ENCODE measurements around the gene DNASE1. TPM values are rescaled to one million over a fixed set of nuclear protein-coding genes. Genes with fewer than 3 reads are reported as not detected.
"Not testable (repeated sequence)": the region's sequence is repeated elsewhere in the genome, so short reads cannot be mapped to it uniquely, and the experiment has no call there.

The DNASE1 gene
- polyA plus RNA-seq, 1 experiment = 10.9 TPM

- peaks cover 28% of the 10 kb centered on the region for H3K36me3 ChIP-seq (ENCODE audit: control insufficient read depth, insufficient read depth, low read length)
- TF ChIP-seq, protein P1, sequence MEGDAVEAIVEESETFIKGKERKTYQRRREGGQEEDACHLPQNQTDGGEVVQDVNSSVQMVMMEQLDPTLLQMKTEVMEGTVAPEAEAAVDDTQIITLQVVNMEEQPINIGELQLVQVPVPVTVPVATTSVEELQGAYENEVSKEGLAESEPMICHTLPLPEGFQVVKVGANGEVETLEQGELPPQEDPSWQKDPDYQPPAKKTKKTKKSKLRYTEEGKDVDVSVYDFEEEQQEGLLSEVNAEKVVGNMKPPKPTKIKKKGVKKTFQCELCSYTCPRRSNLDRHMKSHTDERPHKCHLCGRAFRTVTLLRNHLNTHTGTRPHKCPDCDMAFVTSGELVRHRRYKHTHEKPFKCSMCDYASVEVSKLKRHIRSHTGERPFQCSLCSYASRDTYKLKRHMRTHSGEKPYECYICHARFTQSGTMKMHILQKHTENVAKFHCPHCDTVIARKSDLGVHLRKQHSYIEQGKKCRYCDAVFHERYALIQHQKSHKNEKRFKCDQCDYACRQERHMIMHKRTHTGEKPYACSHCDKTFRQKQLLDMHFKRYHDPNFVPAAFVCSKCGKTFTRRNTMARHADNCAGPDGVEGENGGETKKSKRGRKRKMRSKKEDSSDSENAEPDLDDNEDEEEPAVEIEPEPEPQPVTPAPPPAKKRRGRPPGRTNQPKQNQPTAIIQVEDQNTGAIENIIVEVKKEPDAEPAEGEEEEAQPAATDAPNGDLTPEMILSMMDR (IDR thresholded peaks at IDR 0.05; ENCODE audit: insufficient read depth, low read depth, low read length) = no peak
- ChIA-PET POLR2A (no interaction called here), CTCF (interaction anchor here (0.8 to 1.2 kb wide), 4 partner anchors 9 to 247 kb away, joined by 3 to 4 read pairs (median 3); no protein-coding TSS in a partner anchor)
- DNase-seq (ENCODE audit: low read depth) = no peak
- H3K4me3 ChIP-seq (ENCODE audit: low read depth, low read length) = no peak overlapping the region
- no peaks in the 10 kb centered on the region for H3K27me3 ChIP-seq (ENCODE audit: control insufficient read depth, insufficient read depth, low read length)
Measured at GRCh38 chr16:3655396-3656159, 1.1 kb downstream of the DNASE1 start.

GRCh38 chr16:3656160-3656490 is 1.6 kb downstream of the DNASE1 start:
- DNase-seq (ENCODE audit: low read depth); H3K4me3 ChIP-seq (ENCODE audit: low read depth, low read length); H3K27me3 ChIP-seq (ENCODE audit: control insufficient read depth, insufficient read depth, low read length); POLR2A ChIA-PET: not testable (repeated sequence)
- CTCF ChIA-PET = interaction anchor here (1.2 kb wide), 1 partner anchor 246 kb away, joined by 3 read pairs; no protein-coding TSS in a partner anchor
- peaks cover 28% of the 10 kb centered on the region for H3K36me3 ChIP-seq (ENCODE audit: control insufficient read depth, insufficient read depth, low read length)

DNA sequence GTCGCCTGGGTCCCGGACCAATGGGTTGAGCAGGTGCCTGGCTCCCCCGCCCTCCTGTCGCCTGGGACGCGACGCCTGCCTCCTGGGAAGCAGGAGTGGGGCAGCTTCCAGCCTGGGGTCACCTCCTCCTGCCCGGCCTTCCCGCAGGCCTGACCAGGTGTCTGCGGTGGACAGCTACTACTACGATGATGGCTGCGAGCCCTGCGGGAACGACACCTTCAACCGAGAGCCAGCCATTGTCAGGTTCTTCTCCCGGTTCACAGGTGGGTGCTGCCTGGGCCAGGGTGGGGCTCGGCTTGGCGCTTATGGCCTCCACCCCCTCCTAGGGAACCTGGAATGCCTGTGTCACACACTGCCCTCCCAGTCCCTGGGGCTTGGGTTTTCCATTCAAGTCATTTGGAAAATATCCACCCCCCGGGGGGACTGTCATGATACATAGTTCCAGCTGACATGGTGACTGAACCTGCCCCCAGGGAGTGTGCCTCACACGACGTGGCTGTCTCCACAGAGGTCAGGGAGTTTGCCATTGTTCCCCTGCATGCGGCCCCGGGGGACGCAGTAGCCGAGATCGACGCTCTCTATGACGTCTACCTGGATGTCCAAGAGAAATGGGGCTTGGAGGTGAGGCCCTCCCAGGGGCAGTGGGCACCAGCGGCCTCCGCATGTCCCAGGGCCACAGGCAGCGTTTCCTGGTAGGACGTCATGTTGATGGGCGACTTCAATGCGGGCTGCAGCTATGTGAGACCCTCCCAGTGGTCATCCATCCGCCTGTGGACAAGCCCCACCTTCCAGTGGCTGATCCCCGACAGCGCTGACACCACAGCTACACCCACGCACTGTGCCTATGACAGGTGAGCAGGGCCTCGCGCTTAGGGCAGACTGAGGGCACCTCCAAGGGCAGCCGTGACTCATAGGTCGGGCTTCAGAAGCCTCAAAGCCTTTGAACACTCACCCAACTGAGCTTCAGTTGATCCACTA is 2.3 kb downstream of the DNASE1 start:
- POLR2A ChIA-PET = no interaction called here
- H3K4me3 ChIP-seq (ENCODE audit: low read depth, low read length) = no peak overlapping the region
- no peaks in the 10 kb centered on the region for H3K27me3 ChIP-seq (ENCODE audit: control insufficient read depth, insufficient read depth, low read length)
- no peak for DNase-seq (ENCODE audit: low read depth)
- TF ChIP-seq, protein P1 (IDR thresholded peaks at IDR 0.05; ENCODE audit: insufficient read depth, low read depth, low read length) = no peak
- peaks cover 33% of the 10 kb centered on the region for H3K36me3 ChIP-seq (ENCODE audit: control insufficient read depth, insufficient read depth, low read length)
- CTCF ChIA-PET = interaction anchor here (1.2 to 1.5 kb wide), 2 partner anchors 34 to 246 kb away, joined by 3 to 5 read pairs; no protein-coding TSS in a partner anchor

DNA sequence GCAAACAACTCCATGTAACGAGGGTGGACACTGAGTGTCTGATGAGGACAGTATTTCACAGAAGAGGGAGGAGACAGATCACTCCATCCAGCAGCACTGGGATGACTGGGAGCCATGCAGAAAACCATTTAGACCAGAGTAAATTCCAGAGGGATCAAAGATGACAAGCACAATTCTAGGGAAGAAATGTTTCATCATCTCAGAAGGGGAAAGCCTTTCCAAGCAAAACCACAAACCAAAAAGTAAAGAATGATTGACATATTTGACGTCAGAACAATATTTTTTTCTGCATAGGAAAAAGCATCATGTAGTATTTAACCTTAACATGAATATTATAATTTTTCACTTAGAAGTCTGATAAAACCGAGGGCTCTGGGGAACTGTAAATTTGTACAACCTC is 4.8 kb downstream of the DNASE1 start:
- no peak for DNase-seq (ENCODE audit: low read depth)
- CTCF ChIA-PET = interaction anchor here (1.2 kb wide), 1 partner anchor 12 kb away, joined by 3 read pairs; no protein-coding TSS in a partner anchor

DNA sequence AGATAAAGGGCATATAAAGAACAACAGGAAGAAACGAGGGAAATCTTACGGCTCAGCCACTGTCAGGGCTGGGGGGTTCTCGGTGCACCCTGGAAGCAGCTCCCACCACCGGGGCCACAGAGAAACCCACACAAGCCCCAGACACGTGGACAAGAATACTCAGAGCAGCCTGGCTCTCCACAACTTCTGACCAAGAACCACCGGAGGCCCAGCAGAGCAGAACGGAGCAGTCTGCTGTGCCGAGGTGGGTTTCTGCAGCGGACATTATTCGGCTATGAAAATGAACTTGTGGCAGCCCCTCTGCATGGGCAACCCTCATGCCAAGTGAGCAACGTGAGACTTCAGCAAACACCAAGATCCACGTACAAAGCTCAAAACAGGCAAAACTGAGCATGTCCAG is 6.8 kb downstream of the DNASE1 start:
- peaks cover 35% of the 10 kb centered on the region for H3K36me3 ChIP-seq (ENCODE audit: control insufficient read depth, insufficient read depth, low read length)
- POLR2A ChIA-PET = no interaction called here
- H3K27me3 ChIP-seq (ENCODE audit: control insufficient read depth, insufficient read depth, low read length) = no peaks in the 10 kb centered on the region
- no peak for DNase-seq (ENCODE audit: low read depth)
- H3K4me3 ChIP-seq (ENCODE audit: low read depth, low read length) = no peak overlapping the region
- CTCF ChIA-PET = no interaction called here
- TF ChIP-seq, protein P1 (IDR thresholded peaks at IDR 0.05; ENCODE audit: insufficient read depth, low read depth, low read length) = no peak

More for the DNA sequence above, 4.8 kb downstream of the DNASE1 start:
- no peaks in the 10 kb centered on the region for H3K27me3 ChIP-seq (ENCODE audit: control insufficient read depth, insufficient read depth, low read length)
- POLR2A ChIA-PET = no interaction called here
- peaks cover 39% of the 10 kb centered on the region for H3K36me3 ChIP-seq (ENCODE audit: control insufficient read depth, insufficient read depth, low read length)
- H3K4me3 ChIP-seq (ENCODE audit: low read depth, low read length) = no peak overlapping the region
- TF ChIP-seq, protein P1 (IDR thresholded peaks at IDR 0.05; ENCODE audit: insufficient read depth, low read depth, low read length) = no peak

Measured in BJ (cell line).